K562 (cell line): ENCODE data around the gene C11orf58. TPM values are rescaled to one million over a fixed set of nuclear protein-coding genes. Genes with fewer than 3 reads are reported as not detected.

Experiments
- DNMT1 ChIP-seq: fragments of 450-650 bp; IDR thresholded peaks from 2 replicates; pipeline ENCODE4 v1.6.1; 2016; ENCODE audit warnings: antibody characterized with exemption, mild to moderate bottlenecking
- E2F8 ChIP-seq: fragments of 450-650 bp; IDR thresholded peaks from 2 replicates; pipeline ENCODE4 v1.7.1; 2018; ENCODE audit warnings: mild to moderate bottlenecking, low read depth; ENCODE audit not compliant: partially characterized antibody
- FOXJ2 ChIP-seq: fragments of 200-800 bp; sonication (Bioruptor generic); IDR thresholded peaks from 2 replicates; pipeline ENCODE4 v1.6.1; 2016; ENCODE audit warnings: missing genetic modification characterization, missing compliant biosample characterization
- FOXO4 ChIP-seq: fragments of 450-650 bp; formaldehyde crosslinking; IDR thresholded peaks from 2 replicates; pipeline ENCODE4 v1.4.0; 2020; ENCODE audit warnings: mild to moderate bottlenecking, moderate library complexity
- JUN ChIP-seq, 2 experiments: sonication (generic) in 1 of 2; formaldehyde crosslinking in 1 of 2; IDR thresholded peaks; 2 replicates each; pipeline versions ENCODE4 v1.6.1 to v1.8.0; 2012 to 2022; ENCODE audit warnings: borderline replicate concordance in 2 of 2, mild to moderate bottlenecking in 2 of 2, improper control_type of control experiment in 1 of 2, low read depth in 1 of 2, low read length in 1 of 2, missing genetic modification reagents in 1 of 2
- KAT8 ChIP-seq: fragments of 450-650 bp; IDR thresholded peaks from 2 replicates; pipeline ENCODE4 v1.6.1; 2016; ENCODE audit warnings: low read depth, mild to moderate bottlenecking
- MBD1 ChIP-seq: fragments of 250-450 bp; sonication (Bioruptor Pico); IDR thresholded peaks from 2 replicates; pipeline ENCODE4 v1.8.0; 2022; ENCODE audit warnings: inconsistent platforms
- MCM5 ChIP-seq: fragments of 450-650 bp; IDR thresholded peaks from 2 replicates; pipeline ENCODE4 v1.6.1; 2016; ENCODE audit warnings: low read depth
- MED1 ChIP-seq: sonication (generic); formaldehyde crosslinking; IDR thresholded peaks from 2 replicates; pipeline ENCODE4 v1.8.1; 2023; ENCODE audit warnings: missing genetic modification reagents, borderline replicate concordance
- OTX1 ChIP-seq: fragments of 450-650 bp; formaldehyde crosslinking; IDR thresholded peaks from 2 replicates; pipeline ENCODE4 v1.4.0; 2022; ENCODE audit warnings: mild to moderate bottlenecking
- POU5F1 ChIP-seq: fragments of 150-350 bp; IDR thresholded peaks from 2 replicates; pipeline ENCODE4 v1.6.1; 2014; ENCODE audit warnings: borderline replicate concordance, low read length, low read depth, mild to moderate bottlenecking; ENCODE audit not compliant: partially characterized antibody
- RHOXF2B ChIP-seq: fragments of 250-450 bp; sonication (Bioruptor Pico); conservative IDR thresholded peaks from 2 replicates; pipeline ENCODE4 v1.5.1; 2021
- RNF2 ChIP-seq: sonication (generic); IDR thresholded peaks from 2 replicates; pipeline ENCODE4 v1.6.1; 2016
- SMARCE1 ChIP-seq: fragments of 450-650 bp; IDR thresholded peaks from 2 replicates; pipeline ENCODE4 v1.7.1; 2016; ENCODE audit warnings: mild to moderate bottlenecking
- ZFPM2 ChIP-seq: fragments of 250-450 bp; sonication (Bioruptor Pico); IDR thresholded peaks from 2 replicates; pipeline ENCODE4 v1.5.1; 2022; ENCODE audit warnings: mild to moderate bottlenecking
- ZFX ChIP-seq: sonication (generic); formaldehyde crosslinking; IDR thresholded peaks from 2 replicates; pipeline ENCODE4 v1.8.0; 2022; ENCODE audit warnings: mild to moderate bottlenecking, missing genetic modification reagents, moderate library complexity
- ZNF143 ChIP-seq: sonication (generic); formaldehyde crosslinking; IDR thresholded peaks from 2 replicates; pipeline ENCODE4 v1.9.0; 2022; ENCODE audit warnings: mild to moderate bottlenecking, missing genetic modification reagents
- ZNF174 ChIP-seq: fragments of 250-450 bp; sonication (Bioruptor Pico); IDR thresholded peaks from 2 replicates; pipeline ENCODE4 v1.4.0; 2020; ENCODE audit warnings: mild to moderate bottlenecking
- ZNF57 ChIP-seq: fragments of 450-650 bp; formaldehyde crosslinking; IDR thresholded peaks from 2 replicates; pipeline ENCODE4 v1.4.0; 2020; ENCODE audit warnings: mild to moderate bottlenecking, moderate library complexity
- ZNF778 ChIP-seq: fragments of 450-650 bp; formaldehyde crosslinking; IDR thresholded peaks from 2 replicates; pipeline ENCODE4 v1.4.0; 2020; ENCODE audit warnings: mild to moderate bottlenecking, moderate library complexity
- ZNF79 ChIP-seq: fragments of 250-450 bp; sonication (Bioruptor Pico); IDR thresholded peaks from 2 replicates; pipeline ENCODE4 v1.4.0; 2020; ENCODE audit warnings: low read depth, mild to moderate bottlenecking, moderate library complexity
- ZSCAN32 ChIP-seq: fragments of 450-650 bp; formaldehyde crosslinking; IDR thresholded peaks from 2 replicates; pipeline ENCODE4 v1.4.0; 2020; ENCODE audit warnings: mild to moderate bottlenecking, moderate library complexity
- polyA plus RNA-seq, 8 experiments: library from polyadenylated mRNA; depleted of rRNA in 4 of 8; stranded (reverse) in 5 of 8; unstranded in 3 of 8; fragments of >200 nt; fragmentation: Nextera tagmentation in 2 of 8; fragmentation: Illumina TruSeq in 1 of 8; extraction: Ambion mirVana in 2 of 8; extraction: Trizol in 1 of 8; gene quantifications; 2 replicates each; pipeline versions ENCODE4 v1.2.1 to v1.2.3, GENCODE V29; 2011 to 2014; ENCODE audit warnings: inconsistent platforms in 1 of 8, missing spikeins in 1 of 8
- total RNA-seq, 7 experiments: library from RNA; depleted of rRNA in 6 of 7; stranded (reverse); fragments of >200 nt in 6 of 7; fragmentation: Illumina TruSeq in 2 of 7; extraction: Trizol in 2 of 7; gene quantifications; 2 replicates each; pipeline versions ENCODE4 v1.2.1 to v1.2.3, GENCODE V29; 2011 to 2021; ENCODE audit warnings: low replicate concordance in 1 of 7

C11orf58 gene
- total and polyA plus RNA-seq, 9 of the 15 experiments (the other 6 are each of a cell fraction or from before 2014, with no cell fraction given) = 104 to 421 (median 247) TPM

- no peak for TF ChIP-seq MBD1 (CRISPR knock-in tag)
- no peak for TF ChIP-seq ZNF778 (CRISPR knock-in tag)
- peak; percentile 73; the same call in 1 of the 2 replicates for TF ChIP-seq FOXJ2 (tag)
- TF ChIP-seq POU5F1 = no peak
- peak; percentile 57; the same call in 1 of the 2 replicates for TF ChIP-seq RNF2
- no peak for TF ChIP-seq MED1
- TF ChIP-seq ZNF57 (CRISPR knock-in tag) = no peak
- TF ChIP-seq ZNF143 (CRISPR knock-in tag) = peak; percentile 96
- TF ChIP-seq OTX1 = no peak
- 0 out of 2 replicates have a peak, but pooled peaks have one; percentile 1 for TF ChIP-seq DNMT1
- no peak for TF ChIP-seq FOXO4
- peak; percentile 100 for TF ChIP-seq ZFX (CRISPR knock-in tag)
- TF ChIP-seq JUN (IDR thresholded peaks at IDR 0.05; ENCODE audit: borderline replicate concordance, low read depth, low read length) = peak; percentile 53; the same call in 1 of the 2 replicates
- no peak for TF ChIP-seq JUN (CRISPR knock-in tag; IDR thresholded peaks at IDR 0.05; ENCODE audit: borderline replicate concordance)
- TF ChIP-seq KAT8 = no peak; the same call in 1 of the 2 replicates
- TF ChIP-seq ZNF79 = no peak
- peak; percentile 76 for TF ChIP-seq E2F8
- TF ChIP-seq ZFPM2 (CRISPR knock-in tag) = no peak
- TF ChIP-seq MCM5 = no peak
- TF ChIP-seq ZNF174 (CRISPR knock-in tag) = no peak
- no peak for TF ChIP-seq ZSCAN32 (CRISPR knock-in tag)
- 0 out of 2 replicates have a peak, but pooled peaks have one; percentile 24 for TF ChIP-seq SMARCE1
- no peak for TF ChIP-seq RHOXF2B (CRISPR knock-in tag)
Observed at GRCh38 chr11:16738193-16738946, at the start of gene C11orf58 (continued).
